A549 (cell line): ENCODE results near the gene TNRC6B.

Experiments used
- CHD2 ChIP-seq: fragments of 150-350 bp; IDR thresholded peaks from 2 replicates; pipeline ENCODE4 v1.6.1; 2014; ENCODE audit warnings: low read length; ENCODE audit not compliant: partially characterized antibody
- EP300 ChIP-seq, 2 experiments: fragments of >200 bp; sonication (Bioruptor Twin); formaldehyde crosslinking; IDR thresholded peaks; 2 replicates in 1 of 2; 3 replicates in 1 of 2; pipeline ENCODE4 v1.6.1; 2016 to 2017
- POLR2AphosphoS2 ChIP-seq: conservative IDR thresholded peaks from 2 replicates; pipeline ENCODE4 v1.6.1; 2012; ENCODE audit warnings: low read length, improper control_type of control experiment, inconsistent platforms
- RFX5 ChIP-seq: fragments of 450-650 bp; IDR thresholded peaks from 2 replicates; pipeline ENCODE4 v1.7.1; 2014; ENCODE audit warnings: antibody characterized with exemption, mild to moderate bottlenecking, moderate library complexity
- TF ChIP-seq, protein P1 (sequence below): fragments of 250-450 bp; sonication (Bioruptor Pico); IDR thresholded peaks from 2 replicates; pipeline ENCODE4 v1.5.0; 2021; ENCODE audit warnings: mild to moderate bottlenecking, moderate library complexity, borderline replicate concordance

DNA sequence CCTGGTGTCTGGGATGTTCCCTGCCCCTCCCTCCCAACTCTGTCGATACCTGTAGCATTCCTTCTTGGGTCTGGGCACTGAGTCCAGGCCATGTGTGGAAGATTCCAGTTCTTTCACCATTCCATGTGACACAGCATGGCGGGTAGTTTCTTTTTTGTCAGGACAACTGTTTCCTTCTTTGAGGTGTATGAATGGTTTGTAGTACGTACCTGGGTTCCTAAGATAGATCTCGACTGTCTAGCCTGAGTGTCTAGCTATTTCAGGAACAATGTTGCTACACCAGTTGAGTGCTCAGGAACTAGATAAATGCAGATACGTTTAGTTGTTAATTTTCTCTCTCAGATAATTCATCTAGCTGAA lies 43.3 kb downstream of the TNRC6B start:
- no peak for TF ChIP-seq RFX5
- no peak for TF ChIP-seq POLR2AphosphoS2
- no peak for TF ChIP-seq EP300 (IDR thresholded peaks at IDR 0.05)
- TF ChIP-seq, protein P1, sequence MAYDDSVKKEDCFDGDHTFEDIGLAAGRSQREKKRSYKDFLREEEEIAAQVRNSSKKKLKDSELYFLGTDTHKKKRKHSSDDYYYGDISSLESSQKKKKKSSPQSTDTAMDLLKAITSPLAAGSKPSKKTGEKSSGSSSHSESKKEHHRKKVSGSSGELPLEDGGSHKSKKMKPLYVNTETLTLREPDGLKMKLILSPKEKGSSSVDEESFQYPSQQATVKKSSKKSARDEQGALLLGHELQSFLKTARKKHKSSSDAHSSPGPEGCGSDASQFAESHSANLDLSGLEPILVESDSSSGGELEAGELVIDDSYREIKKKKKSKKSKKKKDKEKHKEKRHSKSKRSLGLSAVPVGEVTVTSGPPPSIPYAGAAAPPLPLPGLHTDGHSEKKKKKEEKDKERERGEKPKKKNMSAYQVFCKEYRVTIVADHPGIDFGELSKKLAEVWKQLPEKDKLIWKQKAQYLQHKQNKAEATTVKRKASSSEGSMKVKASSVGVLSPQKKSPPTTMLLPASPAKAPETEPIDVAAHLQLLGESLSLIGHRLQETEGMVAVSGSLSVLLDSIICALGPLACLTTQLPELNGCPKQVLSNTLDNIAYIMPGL (CRISPR knock-in tag): no peak
- no peak for TF ChIP-seq CHD2
